Activated T-helper 17 cell treated with anti-CD3 and anti-CD28 coated beads, Interleukin-2, amount 50 U/mL, for 72 hours (primary cell): ENCODE results near the gene CAPZA3. TPM values are rescaled to one million over a fixed set of nuclear protein-coding genes. Genes with fewer than 3 reads are reported as not detected.

Experiments
- total RNA-seq, 2 donors: library from RNA; stranded (reverse); gene quantifications; one replicate each; pipeline ENCODE4 v1.2.3, GENCODE V29; 2022

The CAPZA3 gene
- total RNA-seq, 2 donors from 2014 or later, result not detected

Other genes with a start within 250 kb of the CAPZA3 start
- gene PLCZ1, start 107 bp upstream of the CAPZA3 start, total RNA-seq, result not detected